K562 (cell line): ENCODE results near the gene P2RY6. TPM values are rescaled to one million over a fixed set of nuclear protein-coding genes. Genes with fewer than 3 reads are reported as not detected.

Experiments
- ARID3B ChIP-seq: fragments of 250-450 bp; sonication (Bioruptor Pico); IDR thresholded peaks from 2 replicates; pipeline ENCODE4 v1.4.0; 2020; ENCODE audit warnings: borderline replicate concordance
- CTBP1 ChIP-seq: fragments of 450-650 bp; IDR thresholded peaks from 2 replicates; pipeline ENCODE4 v1.6.1; 2016; ENCODE audit warnings: borderline replicate concordance
- ESRRA ChIP-seq: fragments of 450-650 bp; IDR thresholded peaks from 2 replicates; pipeline ENCODE4 v1.6.1; 2014; ENCODE audit warnings: low read depth, mild to moderate bottlenecking, moderate library complexity, borderline replicate concordance
- FOXK1 ChIP-seq: sonication (generic); formaldehyde crosslinking; IDR thresholded peaks from 2 replicates; pipeline ENCODE4 v1.8.0; 2022; ENCODE audit warnings: missing genetic modification reagents, mild to moderate bottlenecking, borderline replicate concordance
- NELFE ChIP-seq: IDR thresholded peaks from 2 replicates; pipeline ENCODE4 v1.6.1; 2011; ENCODE audit warnings: mild to moderate bottlenecking; ENCODE audit not compliant: insufficient read depth, insufficient read length
- PHB2 ChIP-seq: fragments of 450-650 bp; IDR thresholded peaks from 2 replicates; pipeline ENCODE4 v1.6.1; 2017; ENCODE audit warnings: low read depth
- POLR3G ChIP-seq: IDR thresholded peaks from 2 replicates; pipeline ENCODE4 v1.6.1; 2011; ENCODE audit not compliant: insufficient read length, insufficient replicate concordance; ENCODE audit errors: extremely low read depth
- PTTG1 ChIP-seq: fragments of 450-650 bp; IDR thresholded peaks from 2 replicates; pipeline ENCODE4 v1.6.1; 2016; ENCODE audit warnings: low read depth, mild to moderate bottlenecking, missing genetic modification characterization, missing compliant biosample characterization
- RAD51 ChIP-seq: fragments of 450-650 bp; IDR thresholded peaks from 2 replicates; pipeline ENCODE4 v1.7.1; 2016; ENCODE audit warnings: low read depth, mild to moderate bottlenecking, borderline replicate concordance
- REST ChIP-seq, 2 experiments: fragments of 450-650 bp; formaldehyde crosslinking in 1 of 2; IDR thresholded peaks; 2 replicates each; pipeline versions ENCODE4 v1.4.0 to v1.6.1; 2014 to 2020; ENCODE audit warnings: mild to moderate bottlenecking in 2 of 2, borderline replicate concordance in 1 of 2, low read depth in 1 of 2
- THRB ChIP-seq: fragments of 450-650 bp; formaldehyde crosslinking; conservative IDR thresholded peaks from 2 replicates; pipeline ENCODE4 v1.4.0; 2022; ENCODE audit warnings: mild to moderate bottlenecking, missing genetic modification characterization
- ZBTB7A ChIP-seq: IDR thresholded peaks from 2 replicates; pipeline ENCODE4 v1.6.1; 2011; ENCODE audit warnings: low read depth, mild to moderate bottlenecking, low read length, moderate library complexity, borderline replicate concordance; ENCODE audit not compliant: control insufficient read depth
- polyA plus RNA-seq, 8 experiments: library from polyadenylated mRNA; depleted of rRNA in 4 of 8; stranded (reverse) in 5 of 8; unstranded in 3 of 8; fragments of >200 nt; fragmentation: Nextera tagmentation in 2 of 8; fragmentation: Illumina TruSeq in 1 of 8; extraction: Ambion mirVana in 2 of 8; extraction: Trizol in 1 of 8; gene quantifications; 2 replicates each; pipeline versions ENCODE4 v1.2.1 to v1.2.3, GENCODE V29; 2011 to 2014; ENCODE audit warnings: inconsistent platforms in 1 of 8, missing spikeins in 1 of 8
- total RNA-seq, 7 experiments: library from RNA; depleted of rRNA in 6 of 7; stranded (reverse); fragments of >200 nt in 6 of 7; fragmentation: Illumina TruSeq in 2 of 7; extraction: Trizol in 2 of 7; gene quantifications; 2 replicates each; pipeline versions ENCODE4 v1.2.1 to v1.2.3, GENCODE V29; 2011 to 2021; ENCODE audit warnings: low replicate concordance in 1 of 7
- TF ChIP-seq, protein P1 (sequence below): fragments of 200-800 bp; sonication (Bioruptor generic); IDR thresholded peaks from 2 replicates; pipeline ENCODE4 v1.6.1; 2017; ENCODE audit warnings: missing genetic modification characterization, missing compliant biosample characterization

The P2RY6 gene
- total and polyA plus RNA-seq, 9 of the 15 experiments (the other 6 are each of a cell fraction or from before 2014, with no cell fraction given), result not detected

DNA sequence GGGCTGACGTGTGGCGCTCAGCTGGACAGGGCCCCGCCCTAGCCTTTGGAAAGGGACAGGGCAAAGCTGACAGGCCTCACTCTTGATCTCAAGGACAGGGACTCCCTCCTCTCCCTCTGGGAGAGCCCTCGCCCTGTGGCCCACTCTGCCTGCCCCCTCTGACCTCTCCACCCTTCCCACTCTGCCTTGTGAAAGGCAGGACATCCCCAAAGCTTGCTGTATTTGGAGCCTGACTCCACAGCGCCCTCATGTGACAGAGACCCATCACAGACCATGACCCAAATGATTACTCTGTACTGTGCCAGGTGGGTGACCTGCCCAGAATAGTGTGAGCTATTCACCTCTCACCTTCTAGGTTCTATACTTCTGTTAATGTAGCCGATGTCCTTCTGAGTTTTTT lies 35.3 kb upstream of the P2RY6 start (continued):
- TF ChIP-seq ARID3B, result no peak
- peak; percentile 63 for TF ChIP-seq REST (IDR thresholded peaks at IDR 0.05; ENCODE audit: borderline replicate concordance)
- TF ChIP-seq REST (CRISPR knock-in tag; IDR thresholded peaks at IDR 0.05; ENCODE audit: low read depth), result no peak
- no peak for TF ChIP-seq POLR3G
- TF ChIP-seq CTBP1, result peak; percentile 21; the same call in 1 of the 2 replicates
- no peak for TF ChIP-seq FOXK1 (CRISPR knock-in tag)
- TF ChIP-seq NELFE, result no peak
- no peak for TF ChIP-seq PHB2
- TF ChIP-seq ZBTB7A, result no peak
- TF ChIP-seq, protein P1, sequence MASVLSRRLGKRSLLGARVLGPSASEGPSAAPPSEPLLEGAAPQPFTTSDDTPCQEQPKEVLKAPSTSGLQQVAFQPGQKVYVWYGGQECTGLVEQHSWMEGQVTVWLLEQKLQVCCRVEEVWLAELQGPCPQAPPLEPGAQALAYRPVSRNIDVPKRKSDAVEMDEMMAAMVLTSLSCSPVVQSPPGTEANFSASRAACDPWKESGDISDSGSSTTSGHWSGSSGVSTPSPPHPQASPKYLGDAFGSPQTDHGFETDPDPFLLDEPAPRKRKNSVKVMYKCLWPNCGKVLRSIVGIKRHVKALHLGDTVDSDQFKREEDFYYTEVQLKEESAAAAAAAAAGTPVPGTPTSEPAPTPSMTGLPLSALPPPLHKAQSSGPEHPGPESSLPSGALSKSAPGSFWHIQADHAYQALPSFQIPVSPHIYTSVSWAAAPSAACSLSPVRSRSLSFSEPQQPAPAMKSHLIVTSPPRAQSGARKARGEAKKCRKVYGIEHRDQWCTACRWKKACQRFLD (CRISPR knock-in tag), result no peak
- no peak for TF ChIP-seq THRB (CRISPR knock-in tag)
- peak; percentile 40; the same call in 1 of the 2 replicates for TF ChIP-seq ESRRA
- TF ChIP-seq RAD51, result no peak
- TF ChIP-seq PTTG1 (tag), result no peak
